IMR-90 (cell line): Measurements from ENCODE around the gene ARHGAP28. TPM values are rescaled to one million over a fixed set of nuclear protein-coding genes. Genes with fewer than 3 reads are reported as not detected.
A peak's percentile ranks its signal among the peaks of the same experiment; 100 is the strongest.

Source experiments
- ATAC-seq: fragments of 200-7000 bp; cut with Tn5 transposase; 2 replicates; pipeline ENCODE4 v1.9.1; 2020; ENCODE audit warnings: low read depth, mild to moderate bottlenecking, moderate library complexity
- BruUV-seq: library from RNA; stranded (reverse); fragments of 400-500 nt; replicated peaks from 2 replicates; lab custom pipeline; 2021; lab: Mats Ljungman, UMichigan
- CTCF ChIA-PET: fragments of 300-600 bp; formaldehyde crosslinking; extraction: SDS; loops from one replicate; lab custom pipeline; 2021; ENCODE audit warnings: antibody characterized with exemption; lab: Yijun Ruan, JAX
- POLR2A ChIA-PET: fragments of 300-600 bp; sonication (Branson Sonifier 250); formaldehyde crosslinking; loops from one replicate; lab custom pipeline; 2022; ENCODE audit warnings: antibody characterized with exemption; ENCODE audit not compliant: unreplicated experiment; lab: Charles Lee
- DNase-seq: peaks from one replicate; pipeline ENCODE4 v3.0.0; 2013
- H2AFZ ChIP-seq: replicated peaks from 2 replicates; pipeline ENCODE3; 2013; ENCODE audit warnings: low read length, mild to moderate bottlenecking; ENCODE audit not compliant: poor library complexity
- H2AK5ac ChIP-seq: 2 replicates; pipeline ENCODE4 v1.6.1; 2013; ENCODE audit warnings: low read depth, low read length, inconsistent platforms
- H2AK9ac ChIP-seq: replicated peaks from 2 replicates; pipeline ENCODE3; 2013; ENCODE audit warnings: mild to moderate bottlenecking, low read depth, low read length, moderate library complexity; ENCODE audit not compliant: poor library complexity
- H2BK120ac ChIP-seq: 2 replicates; pipeline ENCODE4 v1.6.1; 2013; ENCODE audit warnings: low read depth, low read length, inconsistent platforms
- H2BK15ac ChIP-seq: 3 replicates; pipeline ENCODE4 v1.6.1; 2013; ENCODE audit warnings: low read depth, low read length, inconsistent platforms
- H2BK20ac ChIP-seq: 2 replicates; pipeline ENCODE4 v1.6.1; 2013; ENCODE audit warnings: low read depth, mild to moderate bottlenecking, inconsistent platforms, low read length, moderate library complexity
- H2BK5ac ChIP-seq: 2 replicates; pipeline ENCODE4 v1.6.1; 2013; ENCODE audit warnings: mild to moderate bottlenecking, low read depth, low read length, inconsistent platforms; ENCODE audit not compliant: poor library complexity, severe bottlenecking
- H3K14ac ChIP-seq: replicated peaks from 2 replicates; pipeline ENCODE4 v1.6.1; 2013; ENCODE audit warnings: low read depth, low read length, inconsistent platforms
- H3K18ac ChIP-seq: 2 replicates; pipeline ENCODE4 v1.6.1; 2013; ENCODE audit warnings: low read depth, low read length, control low read depth
- H3K23ac ChIP-seq: 2 replicates; pipeline ENCODE4 v1.6.1; 2013; ENCODE audit warnings: low read depth, low read length, inconsistent platforms
- H3K27ac ChIP-seq: 2 replicates; pipeline ENCODE4 v1.5.1; 2013; ENCODE audit warnings: mild to moderate bottlenecking, control low read depth, low read length; ENCODE audit not compliant: insufficient read depth
- H3K27me3 ChIP-seq: 2 replicates; pipeline ENCODE4 v1.6.1; 2013; ENCODE audit warnings: low read length; ENCODE audit not compliant: control insufficient read depth, insufficient read depth
- H3K36me3 ChIP-seq: 2 replicates; pipeline ENCODE4 v1.6.1; 2013; ENCODE audit warnings: low read length, mixed read lengths; ENCODE audit not compliant: control insufficient read depth, insufficient read depth
- H3K4ac ChIP-seq: 2 replicates; pipeline ENCODE4 v1.6.1; 2013; ENCODE audit warnings: low read depth, low read length, inconsistent platforms
- H3K4me1 ChIP-seq: 2 replicates; pipeline ENCODE4 v1.6.1; 2013; ENCODE audit warnings: low read length, mixed read lengths; ENCODE audit not compliant: control insufficient read depth, insufficient read depth
- H3K4me2 ChIP-seq: 2 replicates; pipeline ENCODE4 v1.6.1; 2013; ENCODE audit warnings: low read depth, mild to moderate bottlenecking, control low read depth, low read length, moderate library complexity
- H3K4me3 ChIP-seq: 2 replicates; pipeline ENCODE4 v1.5.1; 2013; ENCODE audit warnings: low read depth, mild to moderate bottlenecking, control low read depth, low read length, moderate library complexity; ENCODE audit not compliant: insufficient read depth
- H3K56ac ChIP-seq: 2 replicates; pipeline ENCODE4 v1.6.1; 2013; ENCODE audit warnings: low read length, inconsistent platforms; ENCODE audit not compliant: insufficient read depth; ENCODE audit errors: extremely low read depth
- H3K79me1 ChIP-seq, 2 experiments: 2 replicates each; pipeline ENCODE4 v1.6.1; 2013; ENCODE audit warnings: low read length in 2 of 2, inconsistent platforms in 1 of 2, low read depth in 1 of 2
- H3K9ac ChIP-seq: 2 replicates; pipeline ENCODE4 v1.6.1; 2013; ENCODE audit warnings: low read depth, low read length, control low read depth
- H3K9me1 ChIP-seq: 2 replicates; pipeline ENCODE4 v1.6.1; 2013; ENCODE audit warnings: low read length, inconsistent platforms; ENCODE audit not compliant: insufficient read depth
- H3K9me3 ChIP-seq: 2 replicates; pipeline ENCODE4 v1.6.1; 2013; ENCODE audit warnings: low read length; ENCODE audit not compliant: control insufficient read depth, insufficient read depth
- H4K20me1 ChIP-seq: 2 replicates; pipeline ENCODE4 v1.6.1; 2013; ENCODE audit warnings: low read length, inconsistent platforms; ENCODE audit not compliant: insufficient read depth
- H4K5ac ChIP-seq: 2 replicates; pipeline ENCODE4 v1.6.1; 2013; ENCODE audit warnings: mild to moderate bottlenecking, low read depth, low read length, control low read depth
- H4K8ac ChIP-seq, 2 experiments: 2 replicates each; pipeline ENCODE4 v1.6.1; 2013; ENCODE audit warnings: low read depth in 2 of 2, low read length in 2 of 2, control low read depth in 1 of 2, inconsistent platforms in 1 of 2
- H4K91ac ChIP-seq: 2 replicates; pipeline ENCODE4 v1.6.1; 2013; ENCODE audit warnings: low read depth, low read length, inconsistent platforms; ENCODE audit not compliant: insufficient read depth
- NFE2L2 ChIP-seq: fragments of 150-350 bp; IDR thresholded peaks from 2 replicates; pipeline ENCODE4 v1.6.1; 2016; ENCODE audit warnings: low read depth, mild to moderate bottlenecking, low read length
- RFX5 ChIP-seq: IDR thresholded peaks from 2 replicates; pipeline ENCODE4 v1.8.0; 2012; ENCODE audit warnings: low read depth, mild to moderate bottlenecking, low read length, moderate library complexity
- USF2 ChIP-seq: fragments of 150-350 bp; IDR thresholded peaks from 2 replicates; pipeline ENCODE4 v1.6.1; 2017; ENCODE audit warnings: mild to moderate bottlenecking, antibody characterized with exemption, low read length, low read depth
- WGBS, 2 experiments: methylation state at CpG; one replicate each; pipeline versions ENCODE4 v1.1.5 to v1.1.7; 2013; ENCODE audit warnings: missing lambda C conversion rate in 2 of 2; ENCODE audit not compliant: insufficient read length in 1 of 2; ENCODE audit errors: extremely low coverage in 2 of 2; 5-methylcytosine and 5-hydroxymethylcytosine counted together
- dilution Hi-C: fragments of 300-500 bp; cut with HindIII; formaldehyde crosslinking; loops from one replicate; pipeline ENCODE4 v1.14.3; 2018; ENCODE audit warnings: low sequenced_read_pairs; ENCODE audit not compliant: unreplicated experiment
- in situ Hi-C: fragments of 300-500 bp; cut with MboI; formaldehyde crosslinking; loops from 3 replicates; pipeline ENCODE4 v1.14.3; 2019; ENCODE audit warnings: low sequenced_read_pairs, inconsistent platforms, mixed read lengths
- intact Hi-C: fragments of 100-400 bp; cut with micrococcal nuclease; formaldehyde crosslinking; loops from 2 replicates; pipeline ENCODE4 v1.10.0; 2022
- polyA plus RNA-seq, 3 experiments: library from polyadenylated mRNA; depleted of rRNA; stranded (reverse); fragments of >200 nt; gene quantifications; 2 replicates each; pipeline ENCODE4 v1.2.3, GENCODE V29; 2012; ENCODE audit warnings: low replicate concordance in 1 of 3
- total RNA-seq: library from RNA; depleted of rRNA; stranded (reverse); fragments of >200 nt; gene quantifications from 2 replicates; pipeline ENCODE4 v1.2.3, GENCODE V29; 2012

ARHGAP28 gene
- total and polyA plus RNA-seq, 2 of the 4 experiments (the other 2 are of a cell fraction) = 1.8 to 3.8 TPM

- peak overlapping the region; percentile 20 for H3K9ac ChIP-seq
- H2BK120ac ChIP-seq = peak overlapping the region; percentile 83
- in situ Hi-C loops = no loop called here
- H4K5ac ChIP-seq = peak overlapping the region; percentile 81
- intact Hi-C loops = loop anchor here (1.0 to 2.0 kb wide), 2 partner anchors 8 to 45 kb away; no protein-coding TSS in a partner anchor
- ChIA-PET CTCF (interaction anchor here (0.5 kb wide), 1 partner anchor 231 kb away, joined by 4 read pairs; no protein-coding TSS in a partner anchor), POLR2A (interaction anchor here (1.3 kb wide), 1 partner anchor 45 kb away, joined by 4 read pairs; no protein-coding TSS in a partner anchor)
- no peaks in the 10 kb centered on the region for H3K27me3 ChIP-seq
- H2AK9ac ChIP-seq = no peak overlapping the region
- dilution Hi-C loops = no loop called here
- peak overlapping the region; percentile 86; the same call in 2 of the 3 replicates for H2BK15ac ChIP-seq
- peaks cover 19% of the 10 kb centered on the region for H3K4me1 ChIP-seq
- H2BK20ac ChIP-seq = peak overlapping the region; percentile 89
- H3K4ac ChIP-seq = peak overlapping the region; percentile 75
- no TSS peak for BruUV-seq
- peak; percentile 91 for ATAC-seq
- peak overlapping the region in 1 of 2 experiments; percentile 85; a peak in 2 of 4 replicates for H4K8ac ChIP-seq
- H4K91ac ChIP-seq = peak overlapping the region; percentile 65
- peak overlapping the region; percentile 36; the same call in 1 of the 2 replicates for H3K23ac ChIP-seq
- H3K9me1 ChIP-seq = peaks cover 8% of the 10 kb centered on the region
- peak overlapping the region; percentile 85 for H2BK5ac ChIP-seq
- peaks cover 4% of the 10 kb centered on the region; the same call in 1 of the 2 replicates for H3K36me3 ChIP-seq
- H2AFZ ChIP-seq = peak overlapping the region; percentile 38
- no peaks in the 10 kb centered on the region for H4K20me1 ChIP-seq
- WGBS, 2 experiments = 20% methylated on average over 4 of the region's 7 CpGs; no CpG with 5 or more reads in 1 of the 2 experiments
- peak; percentile 95 for DNase-seq
- H3K4me3 ChIP-seq = no peak overlapping the region
- H3K18ac ChIP-seq = peak overlapping the region; percentile 90
- H3K27ac ChIP-seq = peak overlapping the region; percentile 84; the same call in 1 of the 2 replicates
- H2AK5ac ChIP-seq = peak overlapping the region; percentile 48; the same call in 1 of the 2 replicates
- H3K79me1 ChIP-seq = peaks cover 0 to 7% of the 10 kb centered on the region in 2 experiments; a peak in 1 of 4 replicates
- no peak overlapping the region for H3K56ac ChIP-seq
- no peaks in the 10 kb centered on the region for H3K9me3 ChIP-seq
- no peak for TF ChIP-seq RFX5
- no peak for TF ChIP-seq NFE2L2
- TF ChIP-seq USF2 = no peak
- H3K4me2 ChIP-seq = peak overlapping the region; percentile 66
- peak overlapping the region; percentile 50; the same call in 1 of the 2 replicates for H3K14ac ChIP-seq
Observed at GRCh38 chr18:6776188-6776587, 46.7 kb downstream of the ARHGAP28 start.
